Upper lobe of left lung (tissue), 6 donors: ENCODE data around the gene DOCK4. TPM values are rescaled to one million over a fixed set of nuclear protein-coding genes. Genes with fewer than 3 reads are reported as not detected.

ENCODE experiments used
- ATAC-seq, 2 donors: fragments of 200-7000 bp; cut with Tn5 transposase; one replicate each; pipeline ENCODE4 v1.9.1; 2022; ENCODE audit warnings: mild to moderate bottlenecking in 2 of 2, moderate library complexity in 2 of 2; ENCODE audit not compliant: low FRiP score in 2 of 2
- DNase-seq, 2 donors: peaks; one replicate each; pipeline ENCODE4 v3.0.0-alpha.2; 2019 to 2020
- H3K27ac ChIP-seq, 4 donors: fragments of 200-600 bp; sonication (generic); one replicate each; pipeline ENCODE4 v1.5.1; 2016 to 2019
- H3K27me3 ChIP-seq, 4 donors: fragments of 200-600 bp; sonication (generic); one replicate each; pipeline ENCODE4 v1.5.1; 2017 to 2019
- H3K36me3 ChIP-seq, 4 donors: fragments of 200-600 bp; sonication (generic); one replicate each; pipeline ENCODE4 v1.5.1; 2016 to 2019
- H3K4me1 ChIP-seq, 4 donors: fragments of 200-600 bp; sonication (generic); one replicate each; pipeline ENCODE4 v1.5.1; 2018 to 2019
- H3K4me3 ChIP-seq, 4 donors: fragments of 200-600 bp; sonication (generic); one replicate each; pipeline ENCODE4 v1.5.1; 2017 to 2019; ENCODE audit warnings: mild to moderate bottlenecking in 2 of 4, moderate library complexity in 1 of 4
- H3K9me3 ChIP-seq, 4 donors: fragments of 200-600 bp; sonication (generic); one replicate each; pipeline ENCODE4 v1.5.1; 2018 to 2019
- EP300 ChIP-seq, 4 donors: sonication (generic); formaldehyde crosslinking; IDR thresholded peaks; one replicate each; pipeline ENCODE4 v1.5.1; 2017; ENCODE audit warnings: antibody characterized with exemption in 4 of 4, control low read depth in 2 of 4
- POLR2A ChIP-seq, 4 donors: fragments of 450-650 bp; IDR thresholded peaks; one replicate each; pipeline ENCODE4 v1.5.1; 2016 to 2017; ENCODE audit warnings: antibody characterized with exemption in 4 of 4, mild to moderate bottlenecking in 2 of 4
- POLR2AphosphoS5 ChIP-seq, 2 donors: sonication (generic); formaldehyde crosslinking; IDR thresholded peaks; one replicate each; pipeline ENCODE4 v1.5.1; 2017; ENCODE audit warnings: antibody characterized with exemption in 2 of 2
- WGBS, 2 donors: methylation state at CpG; one replicate each; pipeline ENCODE4 v1.1.5; 2017 to 2018; 5-methylcytosine and 5-hydroxymethylcytosine counted together
- total RNA-seq, 6 donors: library from RNA; depleted of rRNA in 4 of 6; stranded (reverse); fragments of >200 nt in 4 of 6; gene quantifications; one replicate each; pipeline versions ENCODE4 v1.1.0 to v1.2.1, GENCODE V29; 2016 to 2021
- TF ChIP-seq, protein P1 (sequence below), 6 experiments: fragments of 450-650 bp in 4 of 6; fragments of 200-600 bp in 2 of 6; sonication (generic) in 2 of 6; IDR thresholded peaks; one replicate each; pipeline ENCODE4 v1.5.1; 2016 to 2019; ENCODE audit warnings: antibody characterized with exemption in 6 of 6
- donor health status: DM: no; HTN: no; CAD: no; lungs with moderate emphysema.
- donor health status: DM: no; HTN: yes; CAD: no; lungs with severe emphysema.

DOCK4 gene
- total RNA-seq, 6 donors from 2014 or later, result 53.6 to 166 (median 100) TPM

DNA sequence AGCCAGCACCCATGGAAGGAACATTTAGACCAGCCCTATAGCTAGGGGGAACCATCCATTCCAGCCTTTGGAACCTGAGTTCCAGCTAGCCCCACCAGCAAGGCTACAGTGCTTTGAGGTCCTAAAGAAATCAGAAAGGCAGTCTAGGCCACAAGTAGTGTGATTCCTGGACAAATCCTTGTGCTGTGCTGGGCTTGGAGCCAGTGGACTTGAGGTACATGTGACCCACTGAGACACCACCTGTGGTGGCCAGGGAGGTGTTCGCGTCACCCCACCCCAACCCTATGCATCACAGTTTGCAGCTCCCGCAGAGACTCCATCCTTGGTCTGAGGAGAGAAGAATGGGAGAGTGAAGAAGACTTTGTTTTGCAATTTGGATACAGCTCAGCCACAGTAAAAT, 32.1 kb upstream of the DOCK4 start:
- DNase-seq (peak in 1 of 2 donors; percentile 13), ATAC-seq (peak in 1 of 2 donors; percentile 66)
- Histone ChIP-seq H3K27me3 (no peaks in the 10 kb centered on the region), H3K4me3 (no peak overlapping the region), H3K4me1 (no peaks in the 10 kb centered on the region), H3K36me3 (no peaks in the 10 kb centered on the region), H3K9me3 (no peaks in the 10 kb centered on the region), H3K27ac (no peak overlapping the region)
- 96 to 100% methylated on average over 3 of the region's 3 CpGs for WGBS, 2 donors
- TF ChIP-seq, protein P1, sequence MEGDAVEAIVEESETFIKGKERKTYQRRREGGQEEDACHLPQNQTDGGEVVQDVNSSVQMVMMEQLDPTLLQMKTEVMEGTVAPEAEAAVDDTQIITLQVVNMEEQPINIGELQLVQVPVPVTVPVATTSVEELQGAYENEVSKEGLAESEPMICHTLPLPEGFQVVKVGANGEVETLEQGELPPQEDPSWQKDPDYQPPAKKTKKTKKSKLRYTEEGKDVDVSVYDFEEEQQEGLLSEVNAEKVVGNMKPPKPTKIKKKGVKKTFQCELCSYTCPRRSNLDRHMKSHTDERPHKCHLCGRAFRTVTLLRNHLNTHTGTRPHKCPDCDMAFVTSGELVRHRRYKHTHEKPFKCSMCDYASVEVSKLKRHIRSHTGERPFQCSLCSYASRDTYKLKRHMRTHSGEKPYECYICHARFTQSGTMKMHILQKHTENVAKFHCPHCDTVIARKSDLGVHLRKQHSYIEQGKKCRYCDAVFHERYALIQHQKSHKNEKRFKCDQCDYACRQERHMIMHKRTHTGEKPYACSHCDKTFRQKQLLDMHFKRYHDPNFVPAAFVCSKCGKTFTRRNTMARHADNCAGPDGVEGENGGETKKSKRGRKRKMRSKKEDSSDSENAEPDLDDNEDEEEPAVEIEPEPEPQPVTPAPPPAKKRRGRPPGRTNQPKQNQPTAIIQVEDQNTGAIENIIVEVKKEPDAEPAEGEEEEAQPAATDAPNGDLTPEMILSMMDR (IDR thresholded peaks at IDR 0.05), result no peak
- no peak for TF ChIP-seq POLR2AphosphoS5 (IDR thresholded peaks at IDR 0.05)
- TF ChIP-seq POLR2A (IDR thresholded peaks at IDR 0.05), result no peak
- TF ChIP-seq EP300 (IDR thresholded peaks at IDR 0.05), result no peak

DNA sequence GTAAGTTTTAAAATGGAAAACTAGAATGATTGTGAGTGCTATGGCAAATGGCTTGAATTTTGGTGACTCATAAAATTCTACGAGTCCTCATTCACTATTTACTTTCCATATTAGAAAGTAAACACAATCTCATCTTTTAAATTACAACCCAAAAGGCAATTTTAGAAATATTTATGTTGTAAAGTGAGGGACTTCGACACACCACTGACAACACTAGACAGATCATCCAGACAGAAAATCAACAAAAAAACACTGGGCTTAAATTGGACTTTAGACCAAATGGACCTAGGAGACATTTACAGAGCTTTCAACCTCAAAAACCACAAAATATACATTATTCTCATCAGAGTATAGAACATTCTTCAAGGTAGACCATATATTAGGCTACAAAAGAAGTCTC, 30.4 kb upstream of the DOCK4 start:
- Histone ChIP-seq H3K27ac (no peak overlapping the region), H3K4me1 (no peaks in the 10 kb centered on the region), H3K36me3 (no peaks in the 10 kb centered on the region), H3K9me3 (no peaks in the 10 kb centered on the region), H3K4me3 (no peak overlapping the region), H3K27me3 (no peaks in the 10 kb centered on the region)
- ATAC-seq (no peak), DNase-seq (no peak)
- no peak for TF ChIP-seq EP300 (IDR thresholded peaks at IDR 0.05)
- TF ChIP-seq, protein P1 (IDR thresholded peaks at IDR 0.05), result no peak
- TF ChIP-seq POLR2AphosphoS5 (IDR thresholded peaks at IDR 0.05), result no peak
- no peak for TF ChIP-seq POLR2A (IDR thresholded peaks at IDR 0.05)
- WGBS, 2 donors, result 87 to 95% methylated on average over 2 of the region's 2 CpGs

DNA sequence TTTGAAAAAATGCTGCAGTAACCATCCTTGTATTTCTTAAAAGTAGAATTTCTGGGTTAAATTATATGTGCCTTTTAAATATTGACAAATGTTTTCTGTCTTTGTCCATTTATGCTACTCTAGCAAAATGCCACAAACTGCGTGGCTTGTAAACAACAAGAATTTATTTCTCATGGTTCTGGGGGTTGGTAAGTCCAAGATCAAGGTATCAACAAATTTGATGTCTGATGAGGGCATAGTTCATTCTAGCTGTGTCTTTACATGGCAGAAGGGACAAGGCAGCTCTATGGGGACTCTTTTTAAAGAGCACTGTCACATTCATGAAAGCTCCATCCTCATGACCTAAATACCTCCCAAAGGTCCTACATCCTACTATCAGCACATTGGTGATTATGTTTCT, 27.9 kb upstream of the DOCK4 start:
- no peak overlapping the region for H3K4me3 ChIP-seq
- no peaks in the 10 kb centered on the region for H3K4me1 ChIP-seq
- no peaks in the 10 kb centered on the region for H3K36me3 ChIP-seq
- WGBS, 2 donors, result 93 to 94% methylated on average over 1 of the region's 1 CpG
- TF ChIP-seq, protein P1 (IDR thresholded peaks at IDR 0.05), result no peak
- TF ChIP-seq POLR2A (IDR thresholded peaks at IDR 0.05), result no peak
- TF ChIP-seq EP300 (IDR thresholded peaks at IDR 0.05), result no peak
- no peak for TF ChIP-seq POLR2AphosphoS5 (IDR thresholded peaks at IDR 0.05)
- no peak overlapping the region for H3K27ac ChIP-seq
- H3K9me3 ChIP-seq, result no peaks in the 10 kb centered on the region
- DNase-seq (no peak), ATAC-seq (no peak)
- no peaks in the 10 kb centered on the region for H3K27me3 ChIP-seq

DNA sequence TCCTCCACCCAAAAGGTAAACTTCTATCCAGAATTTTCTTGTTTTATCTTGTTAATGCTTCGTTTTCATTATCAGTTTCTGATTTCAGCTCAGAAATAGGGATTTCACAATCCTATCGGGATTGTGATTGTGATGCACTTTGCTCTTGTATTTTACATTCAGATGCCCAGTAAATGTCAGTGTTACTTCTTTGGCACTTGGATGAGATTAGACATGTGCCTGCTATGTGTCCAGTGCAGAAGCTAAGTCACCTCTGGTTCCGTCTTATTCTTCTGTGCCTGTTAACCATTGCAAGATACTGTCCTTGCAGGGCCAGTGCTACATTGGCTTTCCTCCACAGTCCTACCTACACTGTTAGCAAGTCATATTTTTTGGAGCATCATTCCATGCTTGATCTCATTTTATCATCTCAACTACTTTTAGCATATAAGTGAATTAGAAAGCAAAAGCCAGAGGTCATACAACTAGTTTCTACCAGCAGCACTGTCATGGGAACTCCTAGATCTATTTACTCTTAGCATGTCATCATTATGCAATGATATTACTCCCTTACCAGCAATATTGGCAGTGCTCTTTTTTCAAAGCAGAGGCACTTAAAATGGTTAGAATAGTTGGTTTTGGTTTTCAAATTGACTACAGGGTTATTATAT, 27.0 kb upstream of the DOCK4 start:
- no peaks in the 10 kb centered on the region for H3K27me3 ChIP-seq
- H3K4me1 ChIP-seq, result no peaks in the 10 kb centered on the region
- ATAC-seq, result no peak
- no peaks in the 10 kb centered on the region for H3K36me3 ChIP-seq
- no peak overlapping the region for H3K4me3 ChIP-seq
- no peaks in the 10 kb centered on the region for H3K9me3 ChIP-seq
- WGBS, 2 donors, result 82 to 85% methylated on average over 3 of the region's 3 CpGs
- TF ChIP-seq POLR2AphosphoS5 (IDR thresholded peaks at IDR 0.05), result no peak
- TF ChIP-seq, protein P1 (IDR thresholded peaks at IDR 0.05), result no peak
- TF ChIP-seq POLR2A (IDR thresholded peaks at IDR 0.05), result no peak
- TF ChIP-seq EP300 (IDR thresholded peaks at IDR 0.05), result no peak
- no peak overlapping the region for H3K27ac ChIP-seq
- DNase-seq, result no peak
